Measurements from ENCODE around the gene PCCA. TPM values are rescaled to one million over a fixed set of nuclear protein-coding genes. Genes with fewer than 3 reads are reported as not detected.

Gene PCCA
- total and polyA plus RNA-seq, 2 donors (not counting 3 experiments of a cell fraction or from before 2014, with no cell fraction given), result 5.7 to 20.2 TPM

GRCh38 chr13:100540621-100541020 lies 451.7 kb downstream of the PCCA start:
- no TSS peak for BruUV-seq (replicated peaks)
- FAIRE-seq, result no peak

More at GRCh38 chr13:100540621-100541020, 451.7 kb downstream of the PCCA start:
- no peaks in the 10 kb centered on the region for H3K9me3 ChIP-seq (replicated peaks; ENCODE audit: control insufficient read depth, insufficient read depth, low read length)
- ChIA-PET CTCF (interaction anchor here (0.7 kb wide), 1 partner anchor 9 kb away, joined by 3 read pairs; no protein-coding TSS in a partner anchor), POLR2A (no interaction called here)
- H3K4me1 ChIP-seq (ENCODE audit: control insufficient read depth, extremely low read depth, insufficient read depth, low read length), result peaks cover 13% of the 10 kb centered on the region
- H2AFZ ChIP-seq (ENCODE audit: low read depth, low read length), result no peak overlapping the region
- H3K4me2 ChIP-seq (ENCODE audit: insufficient read depth, low read length), result no peak overlapping the region
- TF ChIP-seq MAX (IDR thresholded peaks at IDR 0.05; ENCODE audit: insufficient read depth, insufficient read length) (no peak), POLR2AphosphoS5 (IDR thresholded peaks at IDR 0.05; ENCODE audit: insufficient read depth, low read depth, low read length) (no peak), JUN (IDR thresholded peaks at IDR 0.05; ENCODE audit: borderline replicate concordance, insufficient read depth, insufficient read length, low read depth) (no peak), FOS (IDR thresholded peaks at IDR 0.05; ENCODE audit: borderline replicate concordance, insufficient read depth, low read length) (no peak), EZH2 (IDR thresholded peaks at IDR 0.05; ENCODE audit: borderline replicate concordance, low read depth, low read length, severe bottlenecking) (no peak), GATA2 (IDR thresholded peaks at IDR 0.05; ENCODE audit: insufficient read depth, insufficient read length, low read depth, low read length) (no peak), CTCF (IDR thresholded peaks at IDR 0.05; ENCODE audit: extremely low read depth in 1 of 2, insufficient read depth in 1 of 2, low read depth in 1 of 2, low read length in 2 of 2) (no peak), MYC (IDR thresholded peaks at IDR 0.05; ENCODE audit: low read depth, low read length) (no peak), POLR2A (IDR thresholded peaks at IDR 0.05; ENCODE audit: low read depth, low read length) (no peak)
- intact Hi-C loops (cut with micrococcal nuclease) (no loop called here), dilution Hi-C loops (cut with MboI; ENCODE audit: extremely low pct_ligation_motif_present, low sequenced_read_pairs) (no loop called here)
- no peaks in the 10 kb centered on the region for H3K36me3 ChIP-seq (ENCODE audit: control insufficient read depth in 2 of 2, extremely low read depth in 1 of 2, insufficient read depth in 2 of 2, low read length in 2 of 2)
- no peak overlapping the region for H3K9ac ChIP-seq (replicated peaks; ENCODE audit: extremely low read depth, insufficient read depth, low read length)
- no peak overlapping the region for H3K4me3 ChIP-seq (replicated peaks in 1 of 3; ENCODE audit: insufficient read depth in 1 of 3, low read depth in 1 of 3, low read length in 3 of 3)
- H3K79me2 ChIP-seq (ENCODE audit: control insufficient read depth, insufficient read depth, low read length), result no peaks in the 10 kb centered on the region
- no peaks in the 10 kb centered on the region for H4K20me1 ChIP-seq (replicated peaks; ENCODE audit: control insufficient read depth, extremely low read depth, insufficient read depth, low read length)
- no peak overlapping the region for H3K27ac ChIP-seq (ENCODE audit: insufficient read depth, low read depth, low read length)
- no peaks in the 10 kb centered on the region for H3K9me1 ChIP-seq (replicated peaks; ENCODE audit: control insufficient read depth, extremely low read depth, insufficient read depth, low read length)
- no peaks in the 10 kb centered on the region for H3K27me3 ChIP-seq (ENCODE audit: control insufficient read depth in 2 of 2, insufficient read depth in 2 of 2, low read length in 2 of 2)
- no peak for DNase-seq (ENCODE audit: low read depth, low spot score)
